Hepatic stellate cell (primary cell): ENCODE measurements around the gene CADM4.

Experiments used
- DNase-seq: peaks from one replicate; pipeline ENCODE4 v3.0.0; 2011; ENCODE audit warnings: low spot score

The CADM4 gene

GRCh38 chr19:43634068-43634467 is 5.6 kb downstream of the CADM4 start:
- no peak for DNase-seq

- no peak for DNase-seq
Observed at GRCh38 chr19:43633520-43633919, 6.1 kb downstream of the CADM4 start.

GRCh38 chr19:43631491-43631890 is 8.2 kb downstream of the CADM4 start:
- DNase-seq: no peak

- no peak for DNase-seq
Observed at GRCh38 chr19:43628646-43629326, 10.9 kb downstream of the CADM4 start.

GRCh38 chr19:43626838-43627237 is 12.8 kb downstream of the CADM4 start:
- DNase-seq: no peak

GRCh38 chr19:43625918-43626579 is 13.6 kb downstream of the CADM4 start:
- peak; percentile 59 for DNase-seq

DNA sequence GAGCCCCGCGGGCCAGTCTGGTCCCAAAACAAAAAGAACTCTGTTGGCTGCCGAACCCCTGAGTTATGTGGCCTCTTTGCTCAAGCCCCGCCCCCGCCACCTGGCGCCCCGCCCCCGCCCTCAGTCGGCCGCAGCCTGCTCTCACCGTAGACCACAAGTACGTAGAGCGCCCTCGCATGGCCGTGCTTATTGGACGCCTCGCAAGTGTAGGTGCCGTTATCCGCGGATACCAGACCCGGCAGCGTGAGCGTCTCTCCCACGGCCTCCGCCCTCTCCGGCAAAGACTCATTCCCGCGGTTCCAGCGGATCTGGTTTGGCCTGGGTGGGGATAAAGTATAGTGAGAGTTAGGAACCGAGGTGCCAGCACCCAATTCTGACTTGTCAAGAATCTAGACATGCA is 14.7 kb downstream of the CADM4 start:
- DNase-seq: no peak

DNA sequence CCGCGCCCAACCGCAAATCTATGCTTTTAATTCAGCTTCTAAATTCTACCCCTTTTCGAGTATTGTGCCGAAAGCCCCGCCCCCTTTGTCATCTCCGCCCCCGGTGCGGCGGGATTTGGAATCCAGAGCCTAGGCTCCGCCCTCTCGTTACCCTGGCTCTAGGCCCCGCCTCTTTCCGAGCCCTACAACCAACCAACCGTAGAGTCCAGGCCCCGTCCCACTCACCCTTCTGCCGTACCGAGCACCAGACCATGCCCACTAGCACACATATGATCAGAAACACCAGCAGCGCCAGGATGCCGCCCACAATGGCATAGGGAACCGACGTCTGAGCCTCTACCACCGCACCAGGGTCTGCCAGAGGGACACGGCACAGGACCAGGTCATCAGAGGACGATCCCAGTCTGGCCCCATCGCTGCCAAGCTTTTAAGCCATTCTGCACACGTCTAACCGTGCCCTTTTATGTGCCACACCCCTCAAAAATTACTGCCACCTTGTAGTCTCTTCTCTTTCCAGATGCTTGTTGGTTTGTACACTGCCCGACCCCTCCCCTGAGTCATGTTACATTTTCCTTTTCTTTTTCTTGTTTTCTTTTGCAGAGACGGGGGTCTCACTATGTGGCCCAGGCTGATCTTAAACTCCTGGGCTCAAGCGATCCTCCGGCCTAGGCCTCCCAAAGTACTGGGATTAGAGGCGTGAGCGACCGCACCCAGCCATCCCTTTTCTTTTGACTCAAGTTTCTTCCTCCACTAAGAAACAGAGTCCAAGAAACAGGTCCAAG is 15.6 kb downstream of the CADM4 start:
- DNase-seq: no peak

DNA sequence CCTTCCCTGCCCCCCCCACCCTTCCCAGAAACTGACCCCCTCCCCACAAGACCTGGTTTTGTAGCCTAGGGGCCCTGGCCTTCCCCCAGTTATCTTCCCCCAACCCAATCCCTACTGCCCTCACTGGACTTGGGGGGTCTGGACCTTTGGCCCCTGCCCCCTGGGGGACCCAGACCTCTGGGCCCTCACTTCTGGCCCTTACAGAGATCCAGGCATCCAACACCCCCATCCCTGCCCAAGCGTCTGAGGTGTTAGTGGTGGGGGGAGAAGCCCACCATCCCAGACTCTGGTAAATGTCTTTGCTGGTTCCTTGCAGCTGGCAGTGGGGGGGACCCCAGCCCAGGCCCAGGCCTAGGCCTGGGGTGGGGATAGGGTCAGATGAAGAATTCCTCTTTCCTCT is 16.7 kb downstream of the CADM4 start:
- DNase-seq: no peak

GRCh38 chr19:43622070-43622469 is 17.6 kb downstream of the CADM4 start:
- DNase-seq: no peak

- no peak for DNase-seq
Observed at GRCh38 chr19:43620061-43621001, 19.3 kb downstream of the CADM4 start.

DNA sequence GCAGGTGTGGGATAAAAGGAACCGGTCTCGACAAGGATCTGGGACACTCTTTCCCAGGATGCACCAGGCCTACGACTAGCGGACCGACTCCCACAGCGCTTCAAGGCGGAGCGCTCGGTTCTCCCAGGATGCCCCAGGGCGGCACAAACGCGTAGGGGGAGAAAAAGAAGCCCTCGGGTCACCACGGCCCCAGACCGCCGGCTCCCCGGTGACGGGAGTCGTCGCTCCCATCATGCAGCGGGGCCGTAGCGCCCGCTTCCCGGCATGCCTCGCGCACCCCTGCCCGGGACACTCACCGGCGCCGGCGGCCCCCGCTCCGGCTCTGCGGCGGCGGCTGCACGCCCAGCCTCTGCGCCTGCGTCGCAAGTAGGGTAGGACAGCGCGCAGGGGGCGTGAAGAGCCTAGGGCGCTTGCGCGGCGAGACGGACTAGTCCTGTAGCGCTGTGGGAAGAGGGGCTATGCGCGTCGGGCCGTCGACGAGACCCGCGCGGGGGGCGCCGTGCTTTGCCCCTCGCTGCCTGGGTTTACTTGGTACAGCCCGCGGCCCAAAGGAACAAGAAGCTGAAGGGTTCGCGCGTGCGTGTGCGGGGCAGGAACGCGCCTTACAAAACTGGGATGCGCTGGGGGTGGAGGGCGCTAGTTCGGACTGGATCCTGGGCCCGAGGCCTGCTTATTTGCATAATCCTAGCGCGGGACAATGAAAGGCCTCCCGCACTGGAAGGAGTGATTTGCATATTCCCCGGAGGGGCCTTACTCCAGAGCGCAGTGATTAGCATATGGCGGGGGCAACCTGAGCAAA is 20.2 kb downstream of the CADM4 start, which contains the start of gene ZNF428:
Gene ZNF428 (minus strand): TSS at position 368 of the 799 bp plus-strand sequence. CDS start 5,325 bp downstream, outside the sequence.
- peak; percentile 97 for DNase-seq

DNA sequence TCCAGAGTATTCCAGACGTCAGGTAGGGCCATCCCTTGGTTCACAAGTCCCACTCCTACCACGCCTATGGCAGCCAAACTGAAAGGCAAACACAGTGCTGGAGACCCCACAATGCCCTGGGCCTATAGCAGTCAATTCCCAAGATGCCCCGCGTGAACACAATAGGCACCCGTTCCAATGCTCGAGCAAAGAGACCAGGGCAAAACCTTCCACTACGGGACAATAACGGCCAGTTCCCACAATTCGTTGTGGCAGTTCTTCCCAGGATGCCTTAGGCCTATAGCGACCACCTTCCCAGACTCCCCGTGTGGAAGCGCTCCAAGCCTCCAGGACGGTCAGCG is 20.8 kb downstream of the CADM4 start:
- DNase-seq: no peak

- no peak for DNase-seq
Observed at GRCh38 chr19:43616954-43617353, 22.7 kb downstream of the CADM4 start.

DNA sequence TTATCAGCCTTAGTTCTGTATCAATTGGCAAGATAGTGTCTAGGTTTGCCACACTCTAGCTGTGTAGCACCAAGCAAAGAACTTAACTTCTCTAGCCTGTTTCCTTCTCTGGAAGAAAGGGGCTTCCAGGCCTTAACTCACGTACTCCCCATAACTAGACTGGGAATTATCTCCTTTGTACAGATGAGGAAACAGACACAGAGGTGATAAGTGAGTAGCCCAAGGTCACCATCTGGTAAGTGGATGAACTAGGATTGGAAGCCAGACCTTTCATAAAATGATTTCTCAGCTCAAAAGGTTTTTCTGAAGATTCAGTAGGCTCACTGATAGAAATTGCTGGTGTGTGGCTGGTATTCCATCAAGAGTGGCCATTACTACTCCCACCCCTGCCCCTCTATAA is 23.3 kb downstream of the CADM4 start:
- DNase-seq: no peak

- no peak for DNase-seq
Observed at GRCh38 chr19:43612374-43612773, 27.3 kb downstream of the CADM4 start.

GRCh38 chr19:43611788-43612187 is 27.9 kb downstream of the CADM4 start, which contains the start of gene SRRM5:
SRRM5 (plus strand) TSS chr19:43612088; CDS start chr19:43612122, 34 bp downstream.
- DNase-seq: no peak

- no peak for DNase-seq
Observed at GRCh38 chr19:43610493-43610892, 29.2 kb downstream of the CADM4 start.

- no peak for DNase-seq
Observed at GRCh38 chr19:43609872-43610271, 29.8 kb downstream of the CADM4 start.

- DNase-seq: no peak
Observed at GRCh38 chr19:43607238-43608205, 32.1 kb downstream of the CADM4 start.
